ENCODE data around the gene TRIM25.

Gene TRIM25

GRCh38 chr17:56926270-56926669, 12.4 kb upstream of the TRIM25 start:
- no peak for DNase-seq (ENCODE audit: low read depth in 2 of 2)

GRCh38 chr17:56925088-56925487, 11.2 kb upstream of the TRIM25 start:
- DNase-seq (ENCODE audit: low read depth in 2 of 2): no peak

- DNase-seq (ENCODE audit: low read depth in 2 of 2): no peak
Observed at GRCh38 chr17:56919717-56920116, 5.9 kb upstream of the TRIM25 start.

GRCh38 chr17:56918916-56919315, 5.1 kb upstream of the TRIM25 start:
- no peak for DNase-seq (ENCODE audit: low read depth in 2 of 2)

GRCh38 chr17:56917559-56918296, 3.9 kb upstream of the TRIM25 start:
- DNase-seq (ENCODE audit: low read depth in 2 of 2): no peak

GRCh38 chr17:56914581-56915273, 878 bp upstream of the TRIM25 start:
- DNase-seq (ENCODE audit: low read depth in 2 of 2): no peak

GRCh38 chr17:56913353-56913866, 439 bp downstream of the TRIM25 start:
- no peak for DNase-seq (ENCODE audit: low read depth in 2 of 2)

- DNase-seq (ENCODE audit: low read depth in 2 of 2): no peak
Observed at GRCh38 chr17:56913000-56913311, 893 bp downstream of the TRIM25 start.

- DNase-seq (ENCODE audit: low read depth in 2 of 2): no peak
Observed at GRCh38 chr17:56912105-56912999, 1.5 kb downstream of the TRIM25 start.

GRCh38 chr17:56910509-56911235, 3.2 kb downstream of the TRIM25 start:
- DNase-seq (ENCODE audit: low read depth in 2 of 2): no peak

- DNase-seq (ENCODE audit: low read depth in 2 of 2): no peak
Observed at GRCh38 chr17:56909742-56910508, 3.9 kb downstream of the TRIM25 start.

GRCh38 chr17:56908001-56908542, 5.8 kb downstream of the TRIM25 start:
- no peak for DNase-seq (ENCODE audit: low read depth in 2 of 2)

- DNase-seq (ENCODE audit: low read depth in 2 of 2): no peak
Observed at GRCh38 chr17:56903560-56903959, 10.3 kb downstream of the TRIM25 start.

GRCh38 chr17:56902348-56902747, 11.5 kb downstream of the TRIM25 start:
- no peak for DNase-seq (ENCODE audit: low read depth in 2 of 2)

GRCh38 chr17:56899403-56899802, 14.4 kb downstream of the TRIM25 start:
- no peak for DNase-seq (ENCODE audit: low read depth in 2 of 2)

- DNase-seq (ENCODE audit: low read depth in 2 of 2): no peak
Observed at GRCh38 chr17:56898874-56899273, 15.0 kb downstream of the TRIM25 start.

GRCh38 chr17:56897646-56898424, 16.0 kb downstream of the TRIM25 start:
- DNase-seq (ENCODE audit: low read depth in 2 of 2): no peak

GRCh38 chr17:56896968-56897359, 16.9 kb downstream of the TRIM25 start:
- DNase-seq (ENCODE audit: low read depth in 2 of 2): no peak

- DNase-seq (ENCODE audit: low read depth in 2 of 2): no peak
Observed at GRCh38 chr17:56896217-56896967, 17.5 kb downstream of the TRIM25 start.

All from stimulated activated CD4-positive, alpha-beta T cell treated with anti-CD3 and anti-CD28 coated beads, Interleukin-15, amount 100 ng/mL, for 48 hours (primary cell).